HuH-7 (cell line): ENCODE measurements around the gene ENOX1.

Experiments used
- DNase-seq: peaks from one replicate; pipeline ENCODE4 v3.0.0; 2011; ENCODE audit warnings: low spot score

ENOX1 gene

DNA sequence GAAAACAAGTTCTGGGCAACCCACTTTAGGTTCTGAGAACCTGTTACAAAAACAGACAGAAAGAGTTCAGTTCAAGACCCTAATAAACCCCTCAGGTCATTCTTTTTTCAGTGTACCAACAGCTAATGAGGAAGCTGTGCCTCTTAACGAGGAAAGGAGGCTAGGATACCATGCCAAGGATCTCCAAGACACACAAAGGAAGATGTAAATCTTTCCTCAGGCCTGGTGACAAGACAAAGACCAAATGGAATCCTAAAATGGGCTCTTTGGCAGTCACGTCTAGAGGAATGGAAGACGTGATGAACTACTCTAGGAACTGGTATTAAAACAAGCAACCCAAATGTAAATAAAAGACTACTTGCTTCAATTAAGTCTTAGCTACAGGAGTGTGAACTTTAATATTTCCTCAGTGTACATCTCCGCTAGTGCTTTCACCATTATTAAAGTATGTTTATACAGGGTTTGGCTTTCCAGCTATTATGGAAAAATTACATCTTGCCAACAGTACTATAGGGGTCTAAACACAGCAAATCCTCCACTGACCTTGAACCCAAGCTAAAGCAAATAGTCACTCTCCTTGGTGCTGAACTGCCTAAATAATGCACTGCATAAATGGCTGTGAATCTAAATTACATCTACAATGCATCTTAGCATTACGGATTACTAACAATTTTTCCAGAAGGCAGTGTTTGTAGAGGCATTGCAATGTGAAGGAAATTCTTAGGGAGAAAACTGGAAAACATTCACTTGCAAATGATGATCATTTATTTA lies 42.3 kb downstream of the ENOX1 start:
- no peak for DNase-seq

DNA sequence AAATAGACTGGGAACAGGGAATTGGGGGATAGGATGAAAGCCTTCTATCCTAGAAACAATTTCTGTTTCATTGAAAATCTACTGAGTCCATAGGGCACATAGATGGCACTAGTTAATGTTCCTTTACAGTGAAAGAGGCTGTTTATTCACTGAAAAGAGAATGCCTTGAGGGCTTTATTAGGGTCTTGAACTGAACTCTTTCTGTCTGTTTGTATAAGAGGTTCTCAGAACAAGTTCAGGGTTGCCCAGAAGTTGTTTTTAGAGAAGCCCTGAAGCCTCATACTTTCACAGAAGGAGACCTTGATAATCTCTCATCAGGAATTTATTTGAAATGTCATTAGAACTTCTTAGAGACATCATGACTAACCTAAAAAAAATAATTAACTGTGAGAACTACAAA lies 43.9 kb downstream of the ENOX1 start:
- no peak for DNase-seq

DNA sequence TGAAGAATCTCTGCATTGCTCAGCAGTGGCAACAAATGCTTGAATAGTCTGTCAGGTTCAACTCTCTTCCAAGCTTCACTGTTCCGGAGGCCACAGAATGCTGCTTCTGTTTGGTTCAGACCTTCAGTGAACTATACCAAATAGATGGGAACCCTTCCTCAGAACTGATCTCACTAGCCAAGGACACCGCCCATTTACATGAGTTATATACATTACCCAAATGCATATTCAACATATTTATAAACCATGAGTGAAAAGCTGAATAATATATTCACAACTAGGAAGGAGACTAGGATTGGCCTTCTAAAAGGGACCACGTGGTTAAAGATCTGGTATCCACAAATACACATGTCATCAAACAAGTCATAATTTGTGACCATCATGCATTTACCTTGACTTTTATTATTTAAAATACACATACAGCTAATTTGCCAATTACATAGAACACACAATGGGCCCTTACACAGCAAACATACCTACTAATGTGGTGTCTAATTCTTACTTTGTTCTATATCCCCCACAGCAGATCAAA lies 49.3 kb downstream of the ENOX1 start:
- no peak for DNase-seq

DNA sequence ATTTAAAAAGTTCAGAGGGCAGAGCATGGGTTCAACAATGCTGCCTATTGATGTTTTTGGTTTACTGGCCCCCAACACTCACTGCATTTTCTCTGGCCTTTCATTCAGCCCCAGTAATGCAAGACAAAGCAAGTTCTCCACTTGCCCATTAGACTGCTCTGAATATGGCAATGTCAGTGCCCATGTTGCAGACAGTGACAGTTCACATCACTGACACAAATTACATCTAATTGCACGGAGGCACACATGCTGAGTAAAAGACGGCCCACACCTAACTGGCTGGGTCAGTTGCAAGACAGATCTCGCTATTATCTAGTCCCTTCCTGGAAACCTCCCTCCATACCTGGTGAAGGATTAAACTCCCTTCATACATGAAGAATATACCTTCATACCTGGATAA lies 54.0 kb downstream of the ENOX1 start:
- DNase-seq: no peak

DNA sequence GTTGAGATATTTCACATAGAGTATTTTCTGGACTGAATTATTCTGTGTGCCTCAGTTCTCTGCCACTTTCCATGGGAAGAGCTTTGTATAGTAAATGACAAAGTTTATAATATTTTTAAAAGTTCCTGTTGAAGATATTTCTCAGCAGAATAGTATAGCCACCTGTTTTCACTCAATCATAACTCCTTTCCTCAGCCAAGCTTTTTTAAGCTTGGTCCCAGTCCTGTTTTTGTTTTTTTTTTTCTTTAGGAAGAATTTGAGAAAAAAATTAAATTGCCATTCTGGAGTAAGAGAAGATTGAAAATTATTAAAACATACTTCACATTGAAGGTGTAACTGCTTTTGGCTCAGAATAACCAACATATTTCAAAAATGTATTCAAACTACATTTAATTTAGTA lies 55.5 kb downstream of the ENOX1 start:
- no peak for DNase-seq

DNA sequence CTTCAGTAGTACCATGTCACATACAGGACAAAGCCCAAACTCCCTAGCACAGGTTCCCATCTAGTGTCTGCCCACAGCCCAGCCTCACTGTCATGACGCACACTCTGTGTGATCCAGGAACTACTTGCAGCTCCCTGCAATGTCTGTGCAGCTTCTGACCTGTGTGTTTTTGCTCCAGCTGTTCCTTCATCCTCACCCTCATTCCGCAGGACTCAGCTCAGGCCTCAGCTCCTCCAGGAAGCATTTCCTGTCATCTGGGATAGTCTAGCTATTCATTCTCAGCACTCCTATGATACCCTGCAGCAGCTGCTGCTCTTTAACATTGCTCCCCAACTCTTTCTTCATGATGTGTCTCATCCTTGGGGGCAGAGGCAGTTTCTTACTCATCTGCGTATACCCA lies 56.1 kb downstream of the ENOX1 start:
- DNase-seq: no peak

DNA sequence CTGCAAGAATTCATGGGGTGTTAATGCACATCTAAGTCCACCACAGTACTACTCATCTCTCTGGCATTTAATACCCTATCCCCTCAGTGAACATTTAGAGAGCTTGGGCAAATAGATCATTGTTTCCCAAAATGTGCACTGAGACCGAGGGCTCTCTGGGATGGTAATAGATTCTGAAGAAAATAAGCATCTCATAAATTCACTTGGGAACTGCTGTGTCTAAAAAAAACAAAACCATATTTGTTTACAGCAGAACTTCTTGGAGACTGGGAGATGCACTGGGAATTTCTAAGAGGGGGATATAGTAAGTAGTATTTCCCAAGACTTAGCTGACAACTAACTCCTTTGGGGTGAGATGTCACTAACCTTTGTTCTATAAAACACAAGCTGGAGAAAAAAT lies 58.4 kb downstream of the ENOX1 start:
- DNase-seq: no peak

DNA sequence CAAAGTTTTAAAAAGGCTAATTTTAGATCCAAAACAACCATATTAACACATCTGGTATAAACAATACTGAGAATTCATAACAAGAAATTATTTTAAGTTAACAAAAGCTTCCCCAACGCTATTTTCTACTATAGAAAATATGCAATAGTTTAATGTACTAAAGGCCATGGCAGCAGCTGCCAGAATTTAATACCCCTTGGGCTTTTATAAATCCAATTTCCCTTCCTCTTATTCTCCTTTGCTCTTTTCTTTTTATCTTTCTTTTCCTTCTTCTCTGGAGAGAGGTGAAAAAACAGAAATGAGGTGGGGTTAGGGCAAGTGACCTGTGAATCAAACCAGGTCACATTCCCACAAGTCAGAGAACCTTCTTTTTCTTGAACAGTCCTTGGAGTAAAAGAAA lies 58.9 kb downstream of the ENOX1 start:
- DNase-seq: no peak

DNA sequence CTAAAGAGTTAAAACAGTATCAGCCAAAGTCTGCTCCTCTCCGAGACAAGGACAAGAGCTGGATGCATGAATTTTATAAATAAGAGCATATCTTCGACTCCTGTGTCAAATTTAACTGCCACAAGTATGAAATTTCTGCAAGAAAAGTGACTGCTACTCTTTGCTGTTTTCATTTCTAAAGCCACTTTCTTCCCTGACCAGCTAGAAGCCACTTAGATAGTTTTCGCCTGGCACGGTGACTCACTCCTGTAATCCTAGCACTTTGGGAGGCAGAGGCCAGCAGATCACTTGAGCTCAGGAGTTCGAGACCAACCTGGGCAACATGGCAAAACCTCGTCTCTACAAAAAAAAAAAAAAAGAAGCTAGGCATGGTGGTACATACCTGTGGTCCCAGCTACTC lies 61.3 kb downstream of the ENOX1 start:
- DNase-seq: no peak

DNA sequence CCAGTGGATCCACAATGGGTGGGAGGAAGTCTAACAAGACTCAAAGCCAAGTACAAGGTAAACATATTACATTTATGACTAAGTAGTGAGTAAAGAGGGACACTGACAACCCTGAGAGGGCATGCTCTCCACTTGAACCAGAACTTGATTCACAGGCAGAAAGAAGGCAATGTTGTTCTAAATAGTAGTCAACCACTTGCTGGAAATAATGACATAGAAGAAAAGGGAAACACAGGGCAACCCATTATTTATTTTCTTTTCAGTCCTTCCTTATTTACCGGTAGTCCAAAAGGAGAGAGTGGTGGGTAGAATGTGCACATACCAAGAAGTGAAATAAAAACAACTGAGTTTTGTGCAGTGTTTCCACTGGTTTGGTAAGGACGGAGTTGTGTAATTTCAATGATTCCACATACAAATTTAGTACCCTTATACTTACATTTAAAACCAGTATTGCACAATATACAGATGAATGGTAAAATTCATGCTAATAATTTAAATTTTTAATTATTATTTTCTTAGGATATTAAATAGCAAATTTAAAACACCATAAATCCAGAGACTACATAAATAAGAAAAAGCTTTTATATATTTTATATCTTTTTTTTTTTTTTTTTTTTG lies 65.9 kb downstream of the ENOX1 start:
- no peak for DNase-seq

DNA sequence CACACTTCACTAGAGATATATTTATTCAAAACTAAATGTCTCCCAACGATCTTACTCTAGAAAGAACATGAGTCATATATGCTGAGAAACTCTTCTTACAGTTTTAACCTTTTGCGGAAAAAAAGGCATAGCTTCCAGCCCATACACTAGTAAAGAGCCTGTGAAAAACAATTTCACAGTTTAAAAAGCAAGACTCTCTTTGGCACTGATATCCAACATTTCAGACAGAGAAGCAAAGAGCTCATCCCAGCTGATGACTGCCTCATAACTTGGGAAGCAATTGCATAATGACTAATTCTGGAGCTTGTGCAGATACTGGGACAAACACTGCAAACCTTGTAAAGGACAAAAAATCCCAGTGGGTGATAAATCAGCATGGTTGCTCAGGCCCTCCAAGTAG lies 88.0 kb downstream of the ENOX1 start:
- no peak for DNase-seq

DNA sequence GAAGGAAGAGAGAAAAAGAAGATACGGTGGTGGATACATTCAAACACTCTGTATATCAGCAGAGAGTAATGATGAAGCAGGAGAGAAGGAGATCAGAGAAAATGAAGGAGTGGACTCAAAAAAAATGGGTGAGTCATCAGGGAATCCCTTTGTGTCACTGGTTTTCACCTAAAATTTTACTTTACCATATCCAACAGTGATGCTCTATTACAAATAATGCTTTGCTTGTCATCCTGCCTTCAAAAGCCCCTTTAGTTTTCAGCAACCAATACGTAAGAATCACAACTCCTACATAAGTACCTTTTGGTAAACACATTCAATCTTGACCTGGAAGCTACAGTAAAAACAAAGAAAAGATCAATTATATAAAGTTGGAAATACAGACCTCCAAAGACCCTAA lies 88.8 kb downstream of the ENOX1 start:
- DNase-seq: no peak

DNA sequence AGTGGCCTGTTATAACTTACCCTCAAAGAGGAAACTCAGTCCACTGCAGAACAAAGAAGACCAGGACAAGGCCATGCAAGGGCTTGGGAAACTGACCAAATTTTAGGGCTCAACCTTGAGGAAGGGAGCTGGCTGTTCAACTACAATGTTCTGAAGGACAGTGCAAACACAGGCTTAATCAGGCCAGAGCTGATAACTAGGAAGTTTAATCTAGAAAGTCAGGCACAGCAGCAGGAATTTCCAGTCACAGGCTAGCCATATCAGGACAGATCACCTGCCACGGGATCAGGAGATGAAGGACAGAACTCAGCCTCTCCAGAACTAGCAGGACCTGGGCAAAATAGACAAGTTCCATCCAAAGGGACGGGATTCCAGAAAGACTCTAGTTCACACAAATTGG lies 89.4 kb downstream of the ENOX1 start:
- no peak for DNase-seq

DNA sequence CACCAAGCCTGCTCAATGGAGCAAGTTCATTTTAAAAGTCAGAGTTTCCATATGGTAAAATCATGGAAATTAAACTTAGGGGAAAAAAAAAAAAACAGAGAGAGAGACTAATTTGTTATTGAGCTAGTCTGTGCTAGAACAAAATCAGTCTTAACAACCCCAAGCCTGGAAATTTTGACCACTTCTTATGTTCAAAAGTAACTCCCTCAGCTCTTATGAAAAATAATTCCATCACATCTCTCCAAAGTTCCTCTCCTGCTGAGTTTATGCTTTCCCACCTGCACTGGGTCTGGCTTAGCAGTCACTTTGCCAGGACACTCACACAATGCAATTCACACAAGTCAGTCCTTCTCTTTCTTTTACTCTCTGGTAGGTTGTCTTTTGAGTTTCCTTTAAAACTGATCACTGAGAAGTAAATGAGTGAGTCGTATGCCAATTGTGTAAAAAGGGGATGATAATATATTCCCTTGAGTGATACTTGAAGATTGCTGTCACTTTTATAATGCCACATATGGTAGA lies 92.6 kb downstream of the ENOX1 start:
- no peak for DNase-seq

DNA sequence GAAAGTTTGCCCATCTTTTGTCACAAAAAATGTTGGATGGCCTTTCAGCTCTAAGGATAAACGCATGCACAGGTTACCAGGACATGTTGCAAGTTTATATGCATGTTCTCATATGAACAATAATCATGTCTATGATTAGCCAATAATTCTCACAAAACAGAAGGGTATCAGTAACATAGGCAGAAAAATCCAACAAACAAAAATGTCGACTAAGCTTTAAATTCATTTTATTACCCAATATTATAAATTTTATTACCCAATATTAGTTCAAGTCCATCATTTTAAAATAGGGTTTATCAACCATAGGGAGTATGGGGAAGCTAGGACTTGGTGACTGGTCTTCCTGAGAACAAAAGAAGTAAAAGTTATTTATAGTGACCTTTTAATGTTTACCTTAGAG lies 93.1 kb downstream of the ENOX1 start:
- DNase-seq: no peak

DNA sequence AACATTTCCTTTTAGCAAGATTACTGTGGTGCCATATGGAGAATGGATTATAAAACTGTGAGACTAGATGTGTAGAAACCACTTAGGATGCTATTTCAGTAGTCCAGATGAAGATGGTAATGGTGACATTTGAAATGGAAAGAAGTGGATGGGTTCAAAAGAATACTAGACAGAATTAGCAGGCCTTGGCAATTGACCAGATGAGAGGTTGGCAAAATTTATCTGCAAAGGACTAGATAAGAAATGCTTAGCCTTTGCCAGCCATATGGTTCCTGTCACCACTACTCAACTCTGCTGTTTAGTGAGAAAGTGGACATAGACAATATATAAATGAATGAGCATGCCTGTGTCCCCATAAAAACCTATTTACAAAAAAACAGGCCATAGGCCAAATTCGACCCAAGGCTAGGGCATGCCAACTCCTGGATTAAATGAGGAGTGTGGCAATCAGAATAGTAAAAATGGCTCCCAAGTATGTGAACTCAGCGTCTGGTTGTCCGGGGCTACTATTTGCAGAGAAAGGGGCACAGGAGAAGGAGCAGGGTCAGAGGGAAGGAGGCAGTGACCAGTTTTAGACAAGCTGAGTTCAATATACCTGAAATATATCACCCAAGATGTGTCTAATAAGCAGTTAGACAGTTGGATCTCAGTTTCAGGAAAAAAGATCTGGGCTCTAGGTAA lies 98.4 kb downstream of the ENOX1 start:
- no peak for DNase-seq

DNA sequence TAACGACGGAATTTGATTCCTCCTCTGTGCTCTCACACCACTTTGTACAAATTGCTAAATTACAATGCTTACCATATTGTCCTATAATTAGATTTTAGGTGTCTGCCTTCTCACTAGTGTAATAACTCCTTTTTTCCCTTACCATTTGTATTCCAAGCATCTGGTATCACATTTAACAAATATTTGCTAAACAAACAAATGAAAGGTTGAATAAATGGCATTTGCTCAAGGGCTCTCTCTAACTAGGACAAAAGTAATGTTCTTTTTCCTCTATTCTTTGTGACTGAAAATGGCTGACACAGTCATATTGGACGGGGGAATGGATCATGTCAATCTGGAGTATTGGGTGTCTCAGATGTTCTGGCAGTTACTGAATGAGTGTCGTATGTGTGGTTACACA lies 99.7 kb downstream of the ENOX1 start:
- DNase-seq: no peak

DNA sequence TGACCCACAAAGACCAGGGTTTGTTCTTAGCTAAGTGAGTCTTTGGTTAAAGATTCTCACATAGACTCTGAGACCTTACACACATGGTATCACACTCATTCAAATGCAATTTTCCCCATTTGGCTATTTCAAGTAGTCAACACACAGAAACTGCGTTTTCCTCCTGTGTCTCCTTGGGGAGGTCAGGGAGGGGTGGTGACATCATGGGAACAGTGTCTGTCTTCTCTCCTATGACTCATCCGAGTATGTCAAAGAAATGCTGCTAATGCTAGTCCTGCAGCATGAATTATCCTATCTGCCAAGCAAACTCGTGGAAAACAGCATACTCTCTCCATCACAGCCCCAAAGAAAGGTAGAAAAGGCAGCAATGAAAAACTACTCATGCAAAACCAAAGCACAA lies 100.2 kb downstream of the ENOX1 start:
- no peak for DNase-seq

DNA sequence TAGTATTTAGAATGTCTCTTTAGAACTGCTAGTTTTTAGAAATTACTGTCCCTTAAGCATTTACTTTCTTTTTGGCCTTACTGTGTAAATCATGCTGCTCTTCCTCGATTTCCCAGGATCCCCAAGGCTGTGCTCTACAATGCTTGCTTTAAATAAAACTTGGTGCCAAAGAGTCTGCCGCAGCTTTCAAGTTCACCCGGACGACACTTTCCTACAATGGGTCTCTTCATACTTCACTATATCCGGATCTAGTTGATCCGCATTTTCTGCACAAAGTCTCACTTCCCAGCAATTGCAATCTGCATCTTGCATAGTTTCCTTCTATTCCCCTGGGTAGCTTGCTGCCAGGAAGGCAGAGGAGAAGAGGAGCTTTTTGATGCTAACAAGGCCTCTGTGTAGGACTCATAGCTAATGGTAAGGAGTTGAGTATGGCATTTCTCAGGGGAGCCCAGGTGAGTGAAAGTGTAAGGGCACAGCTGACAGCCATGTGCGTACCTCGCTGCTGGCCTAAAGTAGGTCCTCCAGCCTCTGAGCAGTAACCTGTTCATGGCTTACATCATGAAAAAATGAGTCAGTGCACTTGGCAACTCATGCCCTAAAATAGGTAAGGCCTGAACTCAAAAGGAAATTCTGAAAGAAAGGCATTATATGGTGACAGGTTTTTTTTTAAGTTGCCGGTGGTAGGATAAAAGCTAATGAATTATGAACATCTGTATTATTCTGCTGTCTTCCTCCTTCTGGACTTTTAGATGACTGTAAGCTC lies 101.6 kb downstream of the ENOX1 start:
- no peak for DNase-seq

DNA sequence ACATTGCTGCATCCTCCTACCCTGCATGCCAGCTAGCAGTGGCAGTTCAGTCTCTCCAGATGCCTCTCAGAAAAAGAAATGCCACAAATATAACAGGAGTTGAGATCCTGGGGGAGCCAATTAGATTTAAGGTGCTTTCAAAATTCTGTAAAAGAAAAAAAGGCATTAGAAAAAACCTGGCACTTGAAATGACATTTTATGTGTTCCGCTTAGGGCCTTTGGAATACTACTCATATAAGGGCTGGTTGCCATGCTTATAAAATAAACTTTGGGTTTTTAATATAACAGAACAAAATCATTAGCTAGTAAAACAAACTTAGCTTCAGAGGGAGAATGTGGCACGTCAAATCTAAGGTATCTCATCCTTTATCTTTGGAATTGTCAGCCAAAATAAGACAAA lies 104.1 kb downstream of the ENOX1 start:
- DNase-seq: no peak

DNA sequence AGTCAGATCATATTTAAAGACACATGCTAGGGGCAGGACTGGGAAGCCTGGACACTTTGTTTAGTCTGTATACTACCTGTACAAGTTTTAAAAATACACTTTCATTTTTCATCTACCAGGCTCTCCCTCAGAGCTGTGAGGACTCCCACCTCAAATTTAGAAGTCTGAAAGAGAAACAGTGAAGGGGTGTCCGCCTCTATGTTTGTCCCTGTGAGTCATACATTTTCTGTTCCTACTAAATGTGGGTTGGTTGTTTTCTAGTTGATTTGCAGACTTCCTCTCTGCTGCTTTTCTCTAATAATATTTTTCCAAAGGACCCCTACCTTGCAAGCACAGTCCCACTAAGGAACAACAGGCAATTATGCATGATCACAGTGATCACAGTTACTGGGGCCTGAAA lies 110.5 kb downstream of the ENOX1 start:
- DNase-seq: no peak

DNA sequence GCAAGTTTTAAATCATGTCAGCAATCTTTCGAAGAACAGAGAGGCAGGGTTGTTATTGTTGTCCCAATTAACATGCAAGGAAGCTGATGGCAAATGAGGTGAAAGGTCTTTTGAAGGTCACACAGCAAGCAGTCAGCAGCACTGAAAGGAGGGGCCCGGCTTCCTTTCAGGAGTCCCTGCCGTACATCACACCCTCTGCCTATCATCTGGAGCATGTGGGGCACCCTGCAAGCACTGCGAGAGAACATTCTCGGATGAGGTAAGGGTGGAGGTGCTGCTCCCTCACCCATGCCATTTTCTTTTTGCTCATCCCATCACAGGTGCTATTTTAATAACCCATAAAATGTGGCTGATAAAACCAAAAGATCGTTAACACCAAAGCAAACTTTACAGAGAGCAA lies 111.2 kb downstream of the ENOX1 start:
- DNase-seq: no peak
